Erythroblast (primary cell): ENCODE measurements around the gene MYLK.

Source experiments
- GATA1 ChIP-seq: IDR thresholded peaks from 2 replicates; pipeline ENCODE4 v1.6.1; 2011; ENCODE audit warnings: low read depth, mild to moderate bottlenecking, control low read depth, low read length, moderate library complexity
- POLR2A ChIP-seq: IDR thresholded peaks from 2 replicates; pipeline ENCODE4 v1.6.1; 2011; ENCODE audit warnings: mild to moderate bottlenecking, low read length

- TF ChIP-seq POLR2A (no peak), GATA1 (no peak)
These were observed at the start of gene MYLK for GRCh38 chr3:123884203-123884831.
